Left lung (tissue), 10 donors: ENCODE results near the gene TRAPPC11. TPM values are rescaled to one million over a fixed set of nuclear protein-coding genes. Genes with fewer than 3 reads are reported as not detected.

Experiments
- ATAC-seq: fragments of 200-7000 bp; cut with Tn5 transposase; one replicate; pipeline ENCODE4 v1.9.1; 2020; ENCODE audit warnings: moderate library complexity
- DNase-seq, 4 donors: peaks; one replicate each; pipeline ENCODE4 v3.0.0-alpha.2; 2013 to 2020
- H3K27ac ChIP-seq, 2 donors: fragments of 200-600 bp; sonication (generic) in 1 of 2; one replicate each; pipeline versions ENCODE4 v1.5.0 to v1.8.0; 2020 to 2021
- H3K27me3 ChIP-seq, 2 donors: fragments of 200-600 bp; sonication (generic) in 1 of 2; one replicate each; pipeline versions ENCODE4 v1.5.0 to v1.8.0; 2020 to 2021
- H3K36me3 ChIP-seq, 2 donors: fragments of 200-600 bp; sonication (generic) in 1 of 2; one replicate each; pipeline versions ENCODE4 v1.5.0 to v1.8.0; 2020 to 2021
- H3K4me1 ChIP-seq, 2 donors: fragments of 200-600 bp; one replicate each; pipeline ENCODE4 v1.8.0; 2021
- H3K4me3 ChIP-seq, 2 donors: fragments of 200-600 bp; sonication (generic) in 1 of 2; one replicate each; pipeline versions ENCODE4 v1.5.0 to v1.8.0; 2020 to 2021; ENCODE audit warnings: mild to moderate bottlenecking in 1 of 2
- H3K9me3 ChIP-seq, 2 donors: fragments of 200-600 bp; sonication (generic) in 1 of 2; one replicate each; pipeline versions ENCODE4 v1.5.0 to v1.8.0; 2020 to 2021
- CTCF ChIP-seq, 2 donors: fragments of 200-600 bp; sonication (generic) in 1 of 2; IDR thresholded peaks; one replicate each; pipeline versions ENCODE4 v1.5.0 to v1.8.0; 2021; ENCODE audit warnings: antibody characterized with exemption in 2 of 2
- intact Hi-C, 2 donors: fragments of 100-400 bp; cut with DNase I; formaldehyde crosslinking; loops; one replicate each; pipeline versions ENCODE4 v1.11.2 to v1.14.2; 2022
- polyA plus RNA-seq, 6 donors: library from polyadenylated mRNA; unstranded; fragments of 120-200 nt; gene quantifications; one replicate each; pipeline ENCODE4 v1.2.1, GENCODE V29; 2013; ENCODE audit not compliant: insufficient read length in 6 of 6
- total RNA-seq, 2 donors: library from RNA; stranded (reverse); fragmentation: NEBNext Ultra II Directional; extraction: Animal tissue kit (Norgen Biotek cat#: 25700); gene quantifications; one replicate each; pipeline ENCODE4 v1.2.1, GENCODE V29; 2021
- donor health status: DM: no; HTN: yes; CAD: no.
- donor health status: DM: no; HTN: no; CAD: no.

The TRAPPC11 gene
- total and polyA plus RNA-seq, 8 donors, result 29.5 to 55.2 (median 49.2) TPM

GRCh38 chr4:183674153-183674552 lies 15.1 kb downstream of the TRAPPC11 start:
- no peaks in the 10 kb centered on the region for H3K27me3 ChIP-seq
- peaks cover 0 to 86% of the 10 kb centered on the region in 2 donors for H3K36me3 ChIP-seq
- H3K4me1 ChIP-seq, result no peaks in the 10 kb centered on the region
- no peak overlapping the region for H3K4me3 ChIP-seq
- H3K9me3 ChIP-seq, result no peaks in the 10 kb centered on the region
- no peak for TF ChIP-seq CTCF (IDR thresholded peaks at IDR 0.05)
- no peak overlapping the region for H3K27ac ChIP-seq
- DNase-seq, result no peak
- ATAC-seq, result no peak
- intact Hi-C loops, result no loop called here

GRCh38 chr4:183675625-183676024 lies 16.5 kb downstream of the TRAPPC11 start:
- ATAC-seq, result no peak

GRCh38 chr4:183681119-183681518 lies 22.0 kb downstream of the TRAPPC11 start:
- peaks cover 9 to 90% of the 10 kb centered on the region in 2 donors for H3K36me3 ChIP-seq
- H3K27ac ChIP-seq, result no peak overlapping the region
- no peaks in the 10 kb centered on the region for H3K9me3 ChIP-seq
- ATAC-seq (no peak), DNase-seq (no peak)
- TF ChIP-seq CTCF (IDR thresholded peaks at IDR 0.05), result no peak
- no peaks in the 10 kb centered on the region for H3K4me1 ChIP-seq
- H3K27me3 ChIP-seq, result no peaks in the 10 kb centered on the region
- intact Hi-C loops, result no loop called here
- H3K4me3 ChIP-seq, result no peak overlapping the region

More at GRCh38 chr4:183675625-183676024, 16.5 kb downstream of the TRAPPC11 start:
- Histone ChIP-seq H3K4me1 (no peaks in the 10 kb centered on the region), H3K9me3 (no peaks in the 10 kb centered on the region), H3K27me3 (no peaks in the 10 kb centered on the region), H3K27ac (no peak overlapping the region), H3K36me3 (peaks cover 0 to 86% of the 10 kb centered on the region in 2 donors), H3K4me3 (no peak overlapping the region)
- intact Hi-C loops, result no loop called here
- TF ChIP-seq CTCF (IDR thresholded peaks at IDR 0.05), result no peak
- no peak for DNase-seq

- Histone ChIP-seq H3K27me3 (no peaks in the 10 kb centered on the region), H3K4me3 (no peak overlapping the region), H3K27ac (no peak overlapping the region), H3K4me1 (no peaks in the 10 kb centered on the region), H3K9me3 (no peaks in the 10 kb centered on the region), H3K36me3 (peaks cover 9 to 88% of the 10 kb centered on the region in 2 donors)
- no peak for DNase-seq
- ATAC-seq, result no peak
- no peak for TF ChIP-seq CTCF (IDR thresholded peaks at IDR 0.05)
- intact Hi-C loops, result no loop called here
Observed at GRCh38 chr4:183686461-183686860, 27.4 kb downstream of the TRAPPC11 start.

DNA sequence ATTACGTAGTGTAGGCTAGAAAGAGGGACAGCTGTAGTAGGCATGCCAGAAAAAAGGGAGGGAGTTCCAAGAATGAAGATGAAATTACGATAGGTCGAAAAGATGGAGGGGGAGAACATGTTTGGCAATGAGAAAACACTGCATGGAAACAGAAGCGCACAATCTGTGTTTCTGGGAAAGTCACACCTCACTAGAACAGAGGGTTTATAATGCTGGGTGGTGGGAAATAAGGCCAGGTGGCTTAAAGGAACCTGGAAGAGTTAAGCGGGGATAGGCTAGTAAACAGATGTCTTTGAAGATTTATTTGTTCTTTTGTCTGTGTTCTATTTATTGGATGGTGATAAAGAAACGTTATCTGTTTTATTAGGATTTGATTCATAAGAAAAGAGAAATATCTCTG lies 29.1 kb downstream of the TRAPPC11 start:
- Histone ChIP-seq H3K4me3 (no peak overlapping the region), H3K27ac (no peak overlapping the region), H3K4me1 (no peaks in the 10 kb centered on the region), H3K9me3 (no peaks in the 10 kb centered on the region), H3K27me3 (no peaks in the 10 kb centered on the region), H3K36me3 (peaks cover 9 to 94% of the 10 kb centered on the region in 2 donors)
- no peak for TF ChIP-seq CTCF (IDR thresholded peaks at IDR 0.05)
- intact Hi-C loops, result no loop called here
- DNase-seq, result no peak
- no peak for ATAC-seq
